ENCODE data around the gene WFDC9.
"Not testable (repeated sequence)": the region's sequence is repeated elsewhere in the genome, so short reads cannot be mapped to it uniquely, and the experiment has no call there.

The WFDC9 gene

DNA sequence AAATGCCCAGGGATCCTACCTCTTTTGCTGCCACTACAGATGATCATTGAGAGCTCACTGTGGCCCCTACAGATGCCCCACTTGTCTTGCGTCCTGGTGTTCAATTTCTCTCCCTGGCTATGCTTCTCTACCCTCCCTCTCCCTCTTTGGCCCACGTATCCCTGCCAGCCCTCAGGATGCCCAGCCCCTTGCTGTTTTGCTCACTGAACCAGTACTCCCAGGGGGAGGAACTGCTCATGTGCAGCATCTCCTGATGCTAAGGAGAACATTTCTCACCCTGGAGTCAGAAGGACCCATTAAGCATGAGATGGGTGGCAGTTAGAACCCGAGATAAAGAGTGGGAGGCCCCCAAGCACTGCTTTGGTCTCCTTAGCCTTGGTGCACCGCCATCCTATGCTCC, at the start of gene WFDC9:
Gene WFDC9 (minus strand): TSS at position 101 of the 400 bp plus-strand sequence. CDS start 21,103 bp downstream, outside the sequence.
- DNase-seq (ENCODE audit: low read depth) = no peak

- DNase-seq (ENCODE audit: low read depth) = no peak
Measured at GRCh38 chr20:45679650-45680049, 48.6 kb upstream of the WFDC9 start.

- no peak for DNase-seq (ENCODE audit: low read depth)
Measured at GRCh38 chr20:45672765-45673164, 41.7 kb upstream of the WFDC9 start.

DNA sequence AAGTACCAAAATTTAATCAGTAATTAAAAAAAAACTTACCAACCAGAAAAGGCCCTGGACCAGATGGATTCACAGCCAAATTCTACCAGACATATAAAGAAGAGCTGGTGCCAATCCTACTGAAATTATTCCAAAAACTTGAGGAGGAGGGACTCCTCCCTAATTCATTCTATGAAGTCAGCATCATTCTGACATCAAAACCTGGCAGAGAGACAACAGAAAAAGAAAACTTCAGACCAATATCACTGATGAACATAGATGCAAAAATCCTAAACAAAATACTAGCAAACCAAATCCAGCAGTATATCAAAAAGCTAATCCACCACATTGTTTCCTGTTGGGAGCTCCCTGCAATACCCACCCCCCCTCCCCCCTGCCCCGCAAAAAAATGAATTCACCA, 39.1 kb upstream of the WFDC9 start, which contains the start of gene WFDC11:
Gene WFDC11 (minus strand): TSS at position 101 of the 400 bp plus-strand sequence. CDS start 19,639 bp downstream, outside the sequence.
- DNase-seq (ENCODE audit: low read depth) = no peak

DNA sequence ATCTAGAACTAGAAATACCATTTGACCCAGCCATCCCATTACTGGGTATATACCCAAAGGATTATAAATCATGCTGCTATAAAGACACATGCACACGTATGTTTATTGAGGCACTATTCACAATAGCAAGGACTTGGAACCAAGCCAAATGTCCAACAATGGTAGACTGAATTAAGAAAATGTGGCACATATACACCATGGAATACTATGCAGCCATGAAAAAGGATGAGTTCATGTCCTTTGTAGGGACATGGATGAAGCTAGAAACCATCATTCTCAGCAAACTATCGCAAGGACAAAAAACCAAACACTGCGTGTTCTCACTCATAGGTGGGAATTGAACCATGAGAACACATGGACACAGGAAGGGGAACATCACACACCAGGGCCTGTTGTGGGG, 26.0 kb upstream of the WFDC9 start:
- DNase-seq (ENCODE audit: low read depth) = not testable (repeated sequence)

DNA sequence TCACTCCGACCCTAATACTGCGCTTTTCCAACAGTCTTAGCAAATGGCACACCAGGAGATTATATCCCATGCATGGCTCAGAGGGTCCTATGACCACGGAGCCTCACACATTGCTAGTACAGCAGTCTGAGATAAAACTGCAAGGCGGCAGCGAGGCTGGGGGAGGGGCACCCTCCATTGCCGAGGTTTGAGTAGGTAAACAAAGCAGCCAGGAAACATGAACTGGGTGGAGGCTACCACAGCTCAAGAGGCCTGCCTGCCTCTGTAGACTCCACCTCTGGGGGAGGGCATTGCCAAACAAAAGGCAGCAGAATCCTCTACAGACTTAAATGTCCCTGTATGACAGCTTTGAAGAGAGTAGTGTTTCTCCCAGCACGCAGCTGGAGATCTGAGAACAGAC, 20.6 kb upstream of the WFDC9 start:
- DNase-seq (ENCODE audit: low read depth) = not testable (repeated sequence)

GRCh38 chr20:45649312-45649863, 18.3 kb upstream of the WFDC9 start:
- no peak for DNase-seq (ENCODE audit: low read depth)

DNA sequence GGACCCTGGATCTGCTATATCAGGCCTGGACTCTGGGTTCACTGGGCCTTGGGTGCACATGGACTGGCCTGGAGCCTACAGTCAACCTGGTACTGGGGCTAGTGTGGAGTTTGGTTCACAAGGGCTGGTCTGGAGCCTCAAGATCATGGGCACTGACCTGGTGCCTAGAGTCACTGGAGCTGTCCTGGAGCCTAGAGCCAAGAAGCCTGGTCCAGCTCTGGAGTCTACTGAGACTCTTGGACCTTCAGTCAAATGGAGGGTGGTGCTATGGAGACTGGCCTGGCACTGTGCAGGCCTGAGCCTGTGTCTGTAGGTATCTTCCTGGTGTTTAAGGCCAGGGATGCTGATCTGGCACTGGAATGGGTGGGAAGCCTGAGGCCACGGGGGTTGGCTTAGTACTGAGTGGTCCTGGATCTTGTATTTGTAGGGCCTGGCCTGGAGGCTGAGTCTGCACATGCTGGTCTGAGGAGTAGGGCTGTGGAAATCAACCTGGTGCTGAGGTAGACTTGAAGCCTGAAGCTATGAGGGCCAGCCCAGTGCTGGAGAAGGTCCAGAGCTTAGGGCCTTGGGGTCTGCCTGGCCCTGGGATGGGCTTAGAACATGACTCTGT, 16.5 kb upstream of the WFDC9 start:
- no peak for DNase-seq (ENCODE audit: low read depth)

DNA sequence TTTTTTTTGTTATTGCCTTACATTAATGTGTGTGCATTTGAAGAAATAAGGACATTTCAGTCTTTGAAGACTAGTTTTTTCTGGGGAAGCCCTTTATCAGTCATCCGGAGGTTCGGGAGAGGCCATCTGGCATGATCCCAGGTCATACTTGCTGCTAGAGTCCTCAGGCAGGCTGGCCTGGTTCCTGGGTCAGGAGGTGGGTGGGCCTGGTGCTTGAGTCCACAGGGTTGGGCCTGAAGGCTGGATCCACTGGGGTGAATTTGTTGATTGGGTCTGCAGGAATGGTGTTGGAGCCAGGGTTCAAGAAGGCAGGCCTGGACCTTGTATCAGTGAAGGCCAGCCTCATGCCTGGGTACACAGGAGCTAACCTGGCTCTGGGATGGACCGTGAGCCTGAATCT, 15.8 kb upstream of the WFDC9 start:
- no peak for DNase-seq (ENCODE audit: low read depth)

- not testable (repeated sequence) for DNase-seq (ENCODE audit: low read depth)
Measured at GRCh38 chr20:45645869-45646268, 14.8 kb upstream of the WFDC9 start.

GRCh38 chr20:45641076-45641475, 10.0 kb upstream of the WFDC9 start:
- DNase-seq (ENCODE audit: low read depth) = not testable (repeated sequence)

- DNase-seq (ENCODE audit: low read depth) = no peak
Measured at GRCh38 chr20:45639687-45640086, 8.6 kb upstream of the WFDC9 start.

DNA sequence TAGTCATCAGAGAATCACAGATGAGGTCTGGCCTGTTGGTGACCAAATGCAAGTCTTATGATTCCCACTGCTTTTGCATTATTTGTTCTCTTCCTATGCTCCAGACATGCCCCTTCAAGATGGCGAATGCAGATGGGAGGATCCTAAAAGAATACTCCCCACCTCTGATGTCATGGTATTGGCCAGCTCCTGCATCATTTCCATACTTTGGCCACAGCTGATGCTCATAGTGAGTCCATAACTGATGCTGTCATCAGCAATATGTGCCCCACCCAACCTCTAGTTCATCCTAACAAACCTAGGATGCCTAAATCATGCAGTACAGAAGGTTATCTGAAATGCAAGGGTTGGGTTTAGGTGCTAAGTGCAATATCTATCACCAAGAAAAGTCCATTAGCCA, 5.4 kb upstream of the WFDC9 start:
- no peak for DNase-seq (ENCODE audit: low read depth)

DNA sequence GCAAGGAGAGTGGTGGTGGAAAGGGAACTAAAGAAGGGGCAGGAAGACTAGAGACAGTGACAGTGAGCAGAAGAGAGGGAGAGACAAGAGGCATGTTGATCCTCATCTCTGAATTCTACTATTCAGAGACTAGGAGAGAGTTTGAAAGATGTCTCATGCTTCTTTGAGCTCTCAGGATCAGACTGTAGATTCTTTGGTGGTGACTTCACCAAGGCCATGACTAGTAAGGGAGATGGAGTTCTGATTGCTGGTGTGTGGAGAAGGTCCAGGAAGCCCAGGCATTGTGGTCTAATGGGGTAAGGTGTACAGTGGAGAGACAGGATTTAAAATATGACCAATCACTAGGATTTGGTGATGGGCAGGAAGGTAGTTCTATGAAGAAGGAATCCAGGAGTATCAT, 713 bp downstream of the WFDC9 start:
- no peak for DNase-seq (ENCODE audit: low read depth)

- no peak for DNase-seq (ENCODE audit: low read depth)
Measured at GRCh38 chr20:45629496-45630100, 1.5 kb downstream of the WFDC9 start, which contains the start of gene WFDC10A. Gene WFDC10A (plus strand): TSS chr20:45629739. CDS start chr20:45629814, 75 bp downstream.

- DNase-seq (ENCODE audit: low read depth) = no peak
Measured at GRCh38 chr20:45626540-45626939, 4.5 kb downstream of the WFDC9 start.

- no peak for DNase-seq (ENCODE audit: low read depth)
Measured at GRCh38 chr20:45621593-45621992, 9.5 kb downstream of the WFDC9 start.

GRCh38 chr20:45617591-45617990, 13.5 kb downstream of the WFDC9 start:
- no peak for DNase-seq (ENCODE audit: low read depth)

GRCh38 chr20:45612314-45612713, 18.8 kb downstream of the WFDC9 start:
- no peak for DNase-seq (ENCODE audit: low read depth)

GRCh38 chr20:45611054-45611453, 20.0 kb downstream of the WFDC9 start:
- no peak for DNase-seq (ENCODE audit: low read depth)

GRCh38 chr20:45607810-45608209, 23.3 kb downstream of the WFDC9 start:
- no peak for DNase-seq (ENCODE audit: low read depth)

- DNase-seq (ENCODE audit: low read depth) = no peak
Measured at GRCh38 chr20:45595235-45595634, 35.8 kb downstream of the WFDC9 start.

- no peak for DNase-seq (ENCODE audit: low read depth)
Measured at GRCh38 chr20:45593498-45593897, 37.6 kb downstream of the WFDC9 start.
